A673 (cell line): ENCODE measurements around the gene XRCC4.

ENCODE experiments used
- EZH2 ChIP-seq: fragments of 200-600 bp; sonication (generic); IDR thresholded peaks from 2 replicates; pipeline ENCODE4 v1.6.1; 2017; ENCODE audit warnings: borderline replicate concordance, low read depth, mild to moderate bottlenecking, mixed read lengths, antibody characterized with exemption, low read length; ENCODE audit not compliant: poor library complexity, severe bottlenecking
- TF ChIP-seq, protein P1 (sequence below): fragments of 300-800, 200-600 bp; sonication (generic); conservative IDR thresholded peaks from 2 replicates; pipeline ENCODE4 v1.5.1; 2017; ENCODE audit warnings: low read depth, mild to moderate bottlenecking, antibody characterized with exemption, low read length, moderate library complexity, mixed read lengths

- TF ChIP-seq, protein P1, sequence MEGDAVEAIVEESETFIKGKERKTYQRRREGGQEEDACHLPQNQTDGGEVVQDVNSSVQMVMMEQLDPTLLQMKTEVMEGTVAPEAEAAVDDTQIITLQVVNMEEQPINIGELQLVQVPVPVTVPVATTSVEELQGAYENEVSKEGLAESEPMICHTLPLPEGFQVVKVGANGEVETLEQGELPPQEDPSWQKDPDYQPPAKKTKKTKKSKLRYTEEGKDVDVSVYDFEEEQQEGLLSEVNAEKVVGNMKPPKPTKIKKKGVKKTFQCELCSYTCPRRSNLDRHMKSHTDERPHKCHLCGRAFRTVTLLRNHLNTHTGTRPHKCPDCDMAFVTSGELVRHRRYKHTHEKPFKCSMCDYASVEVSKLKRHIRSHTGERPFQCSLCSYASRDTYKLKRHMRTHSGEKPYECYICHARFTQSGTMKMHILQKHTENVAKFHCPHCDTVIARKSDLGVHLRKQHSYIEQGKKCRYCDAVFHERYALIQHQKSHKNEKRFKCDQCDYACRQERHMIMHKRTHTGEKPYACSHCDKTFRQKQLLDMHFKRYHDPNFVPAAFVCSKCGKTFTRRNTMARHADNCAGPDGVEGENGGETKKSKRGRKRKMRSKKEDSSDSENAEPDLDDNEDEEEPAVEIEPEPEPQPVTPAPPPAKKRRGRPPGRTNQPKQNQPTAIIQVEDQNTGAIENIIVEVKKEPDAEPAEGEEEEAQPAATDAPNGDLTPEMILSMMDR = no peak
- TF ChIP-seq EZH2 = no peak
Observed at GRCh38 chr5:83220331-83220730, 143.0 kb downstream of the XRCC4 start.
